ENCODE results near the gene ISOC2. TPM values are rescaled to one million over a fixed set of nuclear protein-coding genes. Genes with fewer than 3 reads are reported as not detected.

Gene ISOC2
- total RNA-seq, 1 experiment from 2014 or later, result 114 TPM

DNA sequence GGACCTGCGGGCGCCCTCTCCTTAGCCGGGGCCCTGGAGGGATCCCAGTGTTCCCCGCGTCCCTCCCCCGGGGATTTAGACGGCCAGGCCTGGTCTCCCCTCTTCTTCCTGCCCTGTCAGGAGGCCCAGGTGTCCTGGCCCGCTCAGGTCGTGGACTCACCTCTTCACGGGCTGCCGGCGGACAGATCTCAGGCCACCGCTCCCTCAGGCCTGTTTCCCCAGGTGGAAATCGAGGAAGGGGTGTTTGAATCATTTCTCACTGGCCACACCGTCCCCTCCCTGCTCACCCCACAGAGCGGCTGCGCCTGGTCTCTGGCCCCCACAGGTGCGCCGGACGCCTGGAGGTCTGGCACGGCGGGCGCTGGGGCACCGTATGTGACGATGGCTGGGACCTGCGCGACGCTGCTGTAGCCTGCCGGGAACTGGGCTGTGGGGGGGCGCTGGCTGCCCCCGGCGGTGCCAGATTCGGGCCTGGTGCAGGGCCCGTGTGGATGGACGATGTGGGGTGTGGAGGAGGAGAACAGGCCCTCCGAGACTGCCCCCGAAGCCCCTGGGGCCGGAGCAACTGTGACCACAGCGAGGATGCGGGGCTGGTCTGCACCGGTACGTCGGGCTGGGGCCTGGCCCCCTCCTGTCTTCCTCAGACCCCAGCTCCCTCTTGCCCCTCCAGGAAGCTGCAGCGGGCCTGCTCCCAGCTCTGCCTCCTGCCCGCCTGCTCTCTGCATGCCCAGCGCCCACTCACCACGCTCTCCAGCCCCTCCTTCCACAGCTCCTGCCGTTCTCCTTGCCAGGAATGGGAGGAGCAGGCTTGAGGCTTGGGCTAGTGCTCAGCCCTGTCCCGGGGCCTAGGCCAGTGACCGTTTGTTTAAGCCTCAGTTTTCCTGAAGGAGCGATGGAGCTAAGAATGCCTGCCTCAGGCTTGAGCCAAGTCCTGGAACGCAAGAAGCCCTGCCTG is 29.3 kb upstream of the ISOC2 start:
- DNase-seq (ENCODE audit: low spot score), result no peak

DNA sequence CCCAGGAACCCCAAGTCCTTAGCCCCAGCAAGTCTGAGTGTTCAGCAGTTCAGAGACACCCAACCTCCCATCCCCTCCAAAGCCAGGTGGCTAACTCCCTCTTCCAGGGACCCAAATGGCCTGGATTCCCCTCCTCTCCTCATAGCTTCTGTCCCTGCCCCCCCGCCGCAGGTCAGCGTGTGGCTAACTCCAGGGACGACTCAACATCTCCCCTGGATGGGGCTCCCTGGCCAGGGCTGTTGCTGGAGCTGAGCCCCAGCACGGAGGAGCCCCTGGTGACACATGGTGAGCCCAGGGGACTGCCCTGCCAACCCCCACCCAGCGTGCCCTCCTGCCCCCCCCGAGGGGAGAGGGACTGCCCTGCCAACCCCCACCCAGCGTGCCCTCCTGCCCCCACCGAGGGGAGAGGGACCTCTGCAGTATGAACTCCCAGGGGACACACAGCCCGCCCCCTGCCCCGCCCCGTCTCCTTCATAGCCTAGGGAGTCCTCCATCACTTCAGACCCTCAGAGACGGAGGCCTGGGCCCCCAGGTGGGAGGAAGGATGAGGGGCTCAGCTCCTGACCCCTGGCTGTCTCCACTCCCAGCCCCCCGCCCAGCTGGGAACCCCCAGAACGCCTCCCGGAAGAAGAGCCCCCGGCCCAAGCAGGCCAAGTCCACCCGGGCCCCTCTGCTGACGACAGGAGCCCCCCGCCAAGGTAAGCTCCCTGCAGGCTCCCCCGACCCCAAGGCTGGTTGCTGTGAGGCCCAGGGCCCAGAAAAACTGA is 28.5 kb upstream of the ISOC2 start:
- DNase-seq (ENCODE audit: low spot score), result no peak

- no peak for DNase-seq (ENCODE audit: low spot score)
Observed at GRCh38 chr19:55488986-55489710, 27.7 kb upstream of the ISOC2 start.

- DNase-seq (ENCODE audit: low spot score), result no peak
Observed at GRCh38 chr19:55487924-55488687, 26.7 kb upstream of the ISOC2 start, which contains the start of gene SSC5D. SSC5D (plus strand) TSS chr19:55488436; CDS start chr19:55488590, 154 bp downstream.

GRCh38 chr19:55486971-55487923 is 25.8 kb upstream of the ISOC2 start:
- DNase-seq (ENCODE audit: low spot score), result peak; percentile 94

DNA sequence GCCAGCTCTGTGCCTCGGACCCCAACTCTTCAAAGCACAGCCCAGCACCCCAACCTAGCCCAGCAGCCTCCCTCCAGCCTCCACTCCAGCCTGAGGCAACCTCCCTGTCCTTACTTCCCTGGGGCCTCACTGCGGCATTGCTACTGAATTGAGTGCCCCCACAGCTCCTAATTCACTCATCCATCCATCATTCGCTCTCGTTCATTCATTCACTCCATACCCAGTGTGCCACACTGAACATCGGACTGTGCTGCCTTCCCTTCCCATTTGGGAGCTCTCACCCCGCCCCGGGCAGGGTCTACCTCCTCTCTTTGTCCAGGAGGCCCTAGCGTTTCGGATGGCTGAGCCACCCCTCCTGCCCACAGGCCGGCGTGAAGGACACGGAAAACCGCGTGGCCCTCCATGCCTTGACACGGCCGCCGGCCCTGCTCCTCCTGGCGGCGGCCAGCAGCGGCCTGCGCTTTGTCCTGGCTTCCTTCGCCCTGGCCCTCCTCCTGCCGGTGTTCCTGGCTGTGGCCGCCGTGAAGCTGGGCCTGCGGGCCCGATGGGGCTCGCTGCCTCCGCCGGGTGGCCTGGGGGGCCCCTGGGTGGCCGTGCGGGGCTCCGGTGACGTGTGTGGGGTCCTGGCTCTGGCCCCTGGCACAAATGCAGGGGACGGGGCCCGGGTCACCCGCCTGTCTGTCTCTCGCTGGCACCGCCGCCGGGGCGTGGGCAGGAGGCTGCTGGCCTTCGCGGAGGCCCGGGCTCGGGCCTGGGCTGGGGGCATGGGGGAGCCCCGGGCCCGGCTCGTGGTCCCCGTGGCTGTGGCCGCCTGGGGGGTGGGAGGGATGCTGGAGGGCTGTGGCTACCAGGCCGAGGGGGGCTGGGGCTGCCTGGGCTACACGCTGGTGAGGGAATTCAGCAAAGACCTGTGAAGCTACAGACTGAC is 24.9 kb upstream of the ISOC2 start:
- no peak for DNase-seq (ENCODE audit: low spot score)

GRCh38 chr19:55485439-55486011 is 24.1 kb upstream of the ISOC2 start:
- DNase-seq (ENCODE audit: low spot score), result no peak

GRCh38 chr19:55484593-55485438 is 23.4 kb upstream of the ISOC2 start, which contains the start of gene NAT14:
NAT14 (plus strand) TSS chr19:55485188; CDS start chr19:55485709, 521 bp downstream.
- peak; percentile 58 for DNase-seq (ENCODE audit: low spot score)

- DNase-seq (ENCODE audit: low spot score), result no peak
Observed at GRCh38 chr19:55483706-55484592, 22.5 kb upstream of the ISOC2 start.

GRCh38 chr19:55482967-55483705 is 21.7 kb upstream of the ISOC2 start:
- DNase-seq (ENCODE audit: low spot score), result no peak

GRCh38 chr19:55482156-55482961 is 20.9 kb upstream of the ISOC2 start:
- DNase-seq (ENCODE audit: low spot score), result no peak

- DNase-seq (ENCODE audit: low spot score), result no peak
Observed at GRCh38 chr19:55481794-55482155, 20.3 kb upstream of the ISOC2 start.

DNA sequence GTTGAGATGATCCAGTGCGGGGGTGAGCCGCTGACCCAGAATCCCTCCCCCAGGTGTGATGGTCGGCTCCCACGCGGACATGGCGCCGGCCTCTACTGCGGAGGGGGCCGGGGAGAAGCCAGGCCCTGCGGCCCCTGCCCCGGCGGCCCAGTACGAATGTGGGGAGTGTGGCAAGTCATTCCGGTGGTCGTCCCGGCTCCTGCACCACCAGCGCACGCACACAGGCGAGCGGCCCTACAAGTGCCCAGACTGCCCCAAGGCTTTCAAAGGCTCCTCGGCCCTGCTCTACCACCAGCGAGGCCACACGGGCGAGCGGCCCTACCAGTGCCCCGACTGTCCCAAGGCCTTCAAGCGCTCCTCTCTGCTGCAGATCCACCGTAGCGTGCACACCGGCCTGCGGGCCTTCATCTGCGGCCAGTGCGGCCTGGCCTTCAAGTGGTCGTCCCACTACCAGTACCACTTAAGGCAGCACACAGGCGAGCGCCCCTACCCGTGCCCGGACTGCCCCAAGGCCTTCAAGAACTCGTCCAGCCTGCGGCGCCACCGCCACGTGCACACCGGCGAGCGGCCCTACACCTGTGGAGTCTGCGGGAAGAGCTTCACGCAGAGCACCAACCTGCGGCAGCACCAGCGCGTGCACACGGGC is 19.8 kb upstream of the ISOC2 start:
- no peak for DNase-seq (ENCODE audit: low spot score)

GRCh38 chr19:55479451-55480230 is 18.2 kb upstream of the ISOC2 start:
- no peak for DNase-seq (ENCODE audit: low spot score)

All from A172 (cell line).